Spleen (tissue), 11 donors: ENCODE measurements around the gene PHC2. TPM values are rescaled to one million over a fixed set of nuclear protein-coding genes. Genes with fewer than 3 reads are reported as not detected.

Experiments used
- DNase-seq: peaks from one replicate; pipeline ENCODE4 v3.0.0-alpha.2; 2020
- H3K27ac ChIP-seq, 8 donors: fragments of 200-600 bp; sonication (generic) in 7 of 8; 1 replicate in 4 of 8; 2 replicates in 4 of 8; pipeline versions ENCODE4 v1.5.0 to v1.8.0; 2016 to 2021; ENCODE audit warnings: inconsistent platforms in 4 of 8, mild to moderate bottlenecking in 4 of 8, moderate library complexity in 1 of 8
- H3K27me3 ChIP-seq, 7 donors: fragments of 200-600 bp; sonication (generic) in 6 of 7; replicated peaks in 1 of 7; 1 replicate in 4 of 7; 2 replicates in 3 of 7; pipeline versions ENCODE4 v1.5.0 to v1.8.0; 2016 to 2021; ENCODE audit warnings: inconsistent platforms in 3 of 7, mild to moderate bottlenecking in 1 of 7
- H3K36me3 ChIP-seq, 6 donors: fragments of 200-600 bp; sonication (generic) in 5 of 6; 1 replicate in 4 of 6; 2 replicates in 2 of 6; pipeline versions ENCODE4 v1.5.0 to v1.8.0; 2016 to 2021; ENCODE audit warnings: inconsistent platforms in 2 of 6
- H3K4me1 ChIP-seq, 6 donors: fragments of 200-600 bp; sonication (generic) in 5 of 6; 1 replicate in 3 of 6; 2 replicates in 3 of 6; pipeline versions ENCODE4 v1.5.0 to v1.8.0; 2016 to 2021; ENCODE audit warnings: inconsistent platforms in 3 of 6
- H3K4me3 ChIP-seq, 8 donors: fragments of 200-600 bp; sonication (generic) in 7 of 8; 1 replicate in 4 of 8; 2 replicates in 4 of 8; pipeline versions ENCODE4 v1.5.0 to v1.8.0; 2016 to 2021; ENCODE audit warnings: inconsistent platforms in 4 of 8, mild to moderate bottlenecking in 4 of 8, moderate library complexity in 2 of 8
- H3K9me3 ChIP-seq, 8 donors: fragments of 200-600 bp; sonication (generic) in 7 of 8; 1 replicate in 4 of 8; 2 replicates in 4 of 8; pipeline versions ENCODE4 v1.5.0 to v1.8.0; 2016 to 2021; ENCODE audit warnings: inconsistent platforms in 4 of 8
- CTCF ChIP-seq, 11 experiments: fragments of 200-600 bp in 7 of 11; fragments of 450-650 bp in 4 of 11; sonication (generic) in 4 of 11; IDR thresholded peaks in 8 of 11; conservative IDR thresholded peaks in 3 of 11; 1 replicate in 7 of 11; 2 replicates in 4 of 11; pipeline versions ENCODE4 v1.4.0 to v1.8.0; 2016 to 2021; ENCODE audit warnings: antibody characterized with exemption in 11 of 11, inconsistent platforms in 4 of 11, mild to moderate bottlenecking in 1 of 11
- POLR2A ChIP-seq, 3 donors: fragments of 450-650 bp; IDR thresholded peaks; one replicate each; pipeline ENCODE4 v1.5.1; 2017; ENCODE audit warnings: antibody characterized with exemption in 3 of 3, mild to moderate bottlenecking in 1 of 3
- POLR2AphosphoS5 ChIP-seq, 3 donors: sonication (generic); formaldehyde crosslinking; IDR thresholded peaks; one replicate each; pipeline ENCODE4 v1.5.1; 2017; ENCODE audit warnings: antibody characterized with exemption in 3 of 3
- WGBS, 5 donors: extraction: QIAGEN DNeasy Blood & Tissue Kit in 3 of 5; methylation state at CpG; one replicate each; pipeline versions ENCODE4 v1.1.5 to v1.1.7; 2013 to 2018; 5-methylcytosine and 5-hydroxymethylcytosine counted together
- intact Hi-C: fragments of 100-400 bp; cut with DNase I; formaldehyde crosslinking; loops from one replicate; pipeline ENCODE4 v1.15.0; 2023; ENCODE audit warnings: low total_unique reads
- polyA plus RNA-seq, 3 donors: library from polyadenylated mRNA; stranded (reverse); fragments of 200-250 nt; gene quantifications; one replicate each; pipeline ENCODE4 v1.2.1, GENCODE V29; 2013
- total RNA-seq, 7 donors: library from RNA; depleted of rRNA in 3 of 7; stranded (reverse); fragments of >200 nt in 3 of 7; fragmentation: NEBNext Ultra II Directional in 4 of 7; extraction: Animal tissue kit (Norgen Biotek cat#: 25700) in 4 of 7; gene quantifications; one replicate each; pipeline versions ENCODE4 v1.1.0 to v1.2.1, GENCODE V29; 2016 to 2021
- donor health status: healthy with polysubstance abuse.
- donor health status: DM: no; HTN: no; CAD: no; lungs with moderate emphysema.
- donor health status: DM: no; HTN: no; CAD: no.
- donor health status: Bipolar disorder and iron deficiency.
- donor health status: healthy.
- donor health status: DM: no; HTN: no; CAD: no.
- donor health status: DM: yes; HTN: yes; CAD: no.

PHC2 gene
- total and polyA plus RNA-seq, 10 donors, result 51.1 to 272 (median 136) TPM

GRCh38 chr1:33434363-33434750 lies 3.5 kb upstream of the PHC2 start:
- Histone ChIP-seq H3K27me3 (peaks cover 0 to 21% (median 0%) of the 10 kb centered on the region in 7 donors), H3K4me3 (no peak overlapping the region), H3K36me3 (no peaks in the 10 kb centered on the region), H3K27ac (peak overlapping the region in 6 of 8 donors; percentile 29 to 78 (median 62)), H3K9me3 (no peaks in the 10 kb centered on the region), H3K4me1 (peaks cover 5 to 47% (median 37%) of the 10 kb centered on the region in 6 donors)
- WGBS, 5 donors, result 64 to 88% (median 86%) methylated on average over 1 of the region's 1 CpG
- TF ChIP-seq CTCF (IDR thresholded peaks at IDR 0.05 in 8 of 11, conservative IDR thresholded peaks at IDR 0.05 in 3 of 11), result no peak
- no peak for TF ChIP-seq POLR2A (IDR thresholded peaks at IDR 0.05)
- TF ChIP-seq POLR2AphosphoS5 (IDR thresholded peaks at IDR 0.05), result no peak
- no peak for DNase-seq
- intact Hi-C loops, result no loop called here

- 28 to 52% (median 39%) methylated on average over 3 of the region's 3 CpGs for WGBS, 5 donors
- H3K27me3 ChIP-seq, result peaks cover 0 to 23% (median 0%) of the 10 kb centered on the region in 7 donors
- TF ChIP-seq POLR2A (IDR thresholded peaks at IDR 0.05) (no peak), POLR2AphosphoS5 (IDR thresholded peaks at IDR 0.05) (peak in 1 of 3 donors; percentile 79)
- peaks cover 7 to 53% (median 43%) of the 10 kb centered on the region in 6 donors for H3K4me1 ChIP-seq
- H3K9me3 ChIP-seq, result no peaks in the 10 kb centered on the region
- peak overlapping the region in 6 of 8 donors; percentile 29 to 78 (median 62) for H3K27ac ChIP-seq
- no peak overlapping the region for H3K4me3 ChIP-seq
- H3K36me3 ChIP-seq, result no peaks in the 10 kb centered on the region
- DNase-seq, result no peak
- intact Hi-C loops, result no loop called here
Observed at GRCh38 chr1:33433509-33434362, 2.8 kb upstream of the PHC2 start.

GRCh38 chr1:33429856-33430691 lies 821 bp downstream of the PHC2 start:
- H3K4me3 ChIP-seq, result peak overlapping the region; percentile 56 to 95 (median 71)
- peak overlapping the region in 7 of 8 donors; percentile 41 to 88 (median 78) for H3K27ac ChIP-seq
- TF ChIP-seq CTCF (IDR thresholded peaks at IDR 0.05 in 8 of 11, conservative IDR thresholded peaks at IDR 0.05 in 3 of 11) (no peak), POLR2AphosphoS5 (IDR thresholded peaks at IDR 0.05) (peak in 1 of 3 donors; percentile 14)
- intact Hi-C loops, result no loop called here
- peaks cover 0 to 23% (median 0%) of the 10 kb centered on the region in 7 donors for H3K27me3 ChIP-seq
- peaks cover 7 to 59% (median 46%) of the 10 kb centered on the region in 6 donors for H3K4me1 ChIP-seq
- H3K9me3 ChIP-seq, result no peaks in the 10 kb centered on the region
- DNase-seq, result peak; percentile 88
- H3K36me3 ChIP-seq, result no peaks in the 10 kb centered on the region
- WGBS, 5 donors, result 10 to 33% (median 14%) methylated on average over 20 to 54 of the region's 54 CpGs

GRCh38 chr1:33429332-33429731 lies 1.6 kb downstream of the PHC2 start:
- Histone ChIP-seq H3K4me3 (peak overlapping the region in 3 of 8 donors; percentile 67 to 95 (median 77)), H3K36me3 (no peaks in the 10 kb centered on the region), H3K9me3 (no peaks in the 10 kb centered on the region), H3K27ac (no peak overlapping the region), H3K27me3 (peaks cover 0 to 23% (median 0%) of the 10 kb centered on the region in 7 donors), H3K4me1 (peaks cover 7 to 52% (median 43%) of the 10 kb centered on the region in 6 donors)
- no peak for DNase-seq
- intact Hi-C loops, result no loop called here
- WGBS, 5 donors, result 93 to 99% (median 96%) methylated on average over 2 of the region's 2 CpGs
- TF ChIP-seq POLR2A (IDR thresholded peaks at IDR 0.05) (no peak), CTCF (IDR thresholded peaks at IDR 0.05 in 8 of 11, conservative IDR thresholded peaks at IDR 0.05 in 3 of 11) (no peak), POLR2AphosphoS5 (IDR thresholded peaks at IDR 0.05) (no peak)
